Gastroesophageal sphincter (tissue), 4 donors: ENCODE measurements around the gene PLEKHA7. TPM values are rescaled to one million over a fixed set of nuclear protein-coding genes. Genes with fewer than 3 reads are reported as not detected.
"Not testable (repeated sequence)": the region's sequence is repeated elsewhere in the genome, so short reads cannot be mapped to it uniquely, and the experiment has no call there.

Experiments
- ATAC-seq: fragments of 150-250 bp; one replicate; pipeline ENCODE4 v1.9.1; 2016; ENCODE audit warnings: mild to moderate bottlenecking, moderate library complexity
- H3K27ac ChIP-seq, 4 donors: fragments of 200-600 bp; sonication (generic) in 3 of 4; 1 replicate in 3 of 4; 2 replicates in 1 of 4; pipeline ENCODE4 v1.5.1; 2016 to 2019
- H3K27me3 ChIP-seq: fragments of 200-600 bp; sonication (generic); one replicate; pipeline ENCODE4 v1.5.1; 2019
- H3K36me3 ChIP-seq, 2 donors: fragments of 200-600 bp; sonication (generic); one replicate each; pipeline ENCODE4 v1.5.1; 2019; ENCODE audit warnings: control low read depth in 1 of 2
- H3K4me1 ChIP-seq, 3 donors: fragments of 200-600 bp; sonication (generic); 1 replicate in 2 of 3; 2 replicates in 1 of 3; pipeline ENCODE4 v1.5.1; 2016 to 2019; ENCODE audit warnings: control low read depth in 2 of 3
- H3K4me3 ChIP-seq, 2 donors: fragments of 200-600 bp; sonication (generic); one replicate each; pipeline ENCODE4 v1.5.1; 2019; ENCODE audit warnings: mild to moderate bottlenecking in 1 of 2, moderate library complexity in 1 of 2
- H3K9me3 ChIP-seq, 3 donors: fragments of 200-600 bp; sonication (generic); one replicate each; pipeline ENCODE4 v1.5.1; 2017 to 2019; ENCODE audit warnings: control low read depth in 2 of 3
- EP300 ChIP-seq: sonication (generic); formaldehyde crosslinking; IDR thresholded peaks from one replicate; pipeline ENCODE4 v1.6.1; 2017; ENCODE audit warnings: antibody characterized with exemption, mild to moderate bottlenecking
- POLR2A ChIP-seq, 2 donors: fragments of 450-650 bp; IDR thresholded peaks; one replicate each; pipeline ENCODE4 v1.6.1; 2017; ENCODE audit warnings: antibody characterized with exemption in 2 of 2, mild to moderate bottlenecking in 2 of 2, moderate library complexity in 1 of 2
- POLR2AphosphoS5 ChIP-seq: sonication (generic); formaldehyde crosslinking; IDR thresholded peaks from one replicate; pipeline ENCODE4 v1.6.1; 2017; ENCODE audit warnings: antibody characterized with exemption
- WGBS, 2 donors: methylation state at CpG; one replicate each; pipeline ENCODE4 v1.1.5; 2018; ENCODE audit warnings: low coverage in 1 of 2; 5-methylcytosine and 5-hydroxymethylcytosine counted together
- total RNA-seq, 4 donors: library from RNA; depleted of rRNA; stranded (reverse); fragments of >200 nt; gene quantifications; one replicate each; pipeline ENCODE4 v1.1.0, GENCODE V29; 2016
- TF ChIP-seq, protein P1 (sequence below), 4 experiments: fragments of 200-600 bp in 2 of 4; fragments of 450-650 bp in 2 of 4; sonication (generic) in 1 of 4; IDR thresholded peaks; one replicate each; pipeline ENCODE4 v1.5.1; 2017 to 2019; ENCODE audit warnings: antibody characterized with exemption in 4 of 4, mild to moderate bottlenecking in 2 of 4, moderate library complexity in 2 of 4

PLEKHA7 gene
- total RNA-seq, 4 donors from 2014 or later, result 8.6 to 13.2 (median 12.2) TPM

- Histone ChIP-seq H3K36me3 (no peaks in the 10 kb centered on the region), H3K4me3 (no peak overlapping the region), H3K4me1 (no peaks in the 10 kb centered on the region), H3K27me3 (no peaks in the 10 kb centered on the region), H3K27ac (no peak overlapping the region), H3K9me3 (no peaks in the 10 kb centered on the region)
- TF ChIP-seq POLR2A (IDR thresholded peaks at IDR 0.05) (no peak), EP300 (no peak)
- WGBS, 2 donors, result 60% methylated on average over 2 of the region's 6 CpGs; no CpG with 5 or more reads in 1 of the 2 donors
- no peak for ATAC-seq
Observed at GRCh38 chr11:17036666-17037658, 22.7 kb upstream of the PLEKHA7 start.

DNA sequence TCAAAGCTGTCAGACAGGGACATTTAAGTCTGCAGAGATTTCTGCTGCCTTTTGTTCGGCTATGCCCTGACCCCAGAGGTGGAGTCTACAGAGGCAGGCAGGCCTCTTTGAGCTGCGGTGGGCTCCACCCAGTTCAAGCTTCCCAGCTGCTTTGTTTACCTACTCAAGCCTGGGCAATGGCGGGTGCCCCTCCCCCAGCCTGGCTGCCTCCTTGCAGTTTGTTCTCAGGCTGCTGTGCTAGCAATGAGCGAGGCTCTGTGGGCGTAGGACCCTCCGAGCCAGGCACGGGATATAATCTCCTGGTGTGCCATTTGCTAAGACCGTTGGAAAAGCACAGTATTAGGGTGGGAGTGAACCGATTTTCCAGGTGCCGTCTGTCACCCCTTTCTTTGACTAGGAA is 19.8 kb upstream of the PLEKHA7 start:
- WGBS, 2 donors, result 80 to 100% methylated on average over 1 of the region's 10 CpGs
- ATAC-seq, H3K27ac ChIP-seq: not testable (repeated sequence)

DNA sequence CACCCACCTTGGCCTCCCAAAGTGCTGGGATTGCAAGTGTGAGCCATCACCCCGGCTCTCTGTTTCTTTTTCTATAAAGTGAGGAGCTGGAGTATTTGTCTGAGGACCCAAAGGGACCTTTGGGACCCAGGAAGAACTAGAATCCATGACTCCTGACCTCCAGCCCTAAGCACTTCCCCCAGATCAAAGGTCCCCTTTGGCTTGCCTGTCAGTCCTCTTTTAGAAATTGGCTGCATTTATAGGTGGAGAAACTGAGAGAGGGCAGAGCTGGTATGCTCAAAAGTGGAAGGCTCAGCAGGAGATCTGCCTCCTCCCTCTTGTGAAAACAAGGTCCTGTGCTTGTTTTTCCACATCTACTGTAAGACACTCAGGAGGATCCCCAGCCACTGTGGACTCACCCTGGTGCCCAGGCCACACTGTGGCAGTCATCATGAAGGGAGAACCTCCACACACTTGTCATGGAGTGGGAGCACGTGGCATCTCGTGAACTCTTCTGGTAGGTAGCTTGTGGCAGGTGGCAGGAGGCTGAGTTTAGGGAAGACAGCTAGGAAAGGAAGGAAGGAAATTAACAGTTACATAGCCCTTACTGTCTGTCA is 12.4 kb upstream of the PLEKHA7 start:
- no peak overlapping the region for H3K27ac ChIP-seq
- H3K9me3 ChIP-seq, result no peaks in the 10 kb centered on the region
- no peak for ATAC-seq
- TF ChIP-seq POLR2AphosphoS5 (no peak), EP300 (no peak), POLR2A (IDR thresholded peaks at IDR 0.05) (no peak)
- TF ChIP-seq, protein P1, sequence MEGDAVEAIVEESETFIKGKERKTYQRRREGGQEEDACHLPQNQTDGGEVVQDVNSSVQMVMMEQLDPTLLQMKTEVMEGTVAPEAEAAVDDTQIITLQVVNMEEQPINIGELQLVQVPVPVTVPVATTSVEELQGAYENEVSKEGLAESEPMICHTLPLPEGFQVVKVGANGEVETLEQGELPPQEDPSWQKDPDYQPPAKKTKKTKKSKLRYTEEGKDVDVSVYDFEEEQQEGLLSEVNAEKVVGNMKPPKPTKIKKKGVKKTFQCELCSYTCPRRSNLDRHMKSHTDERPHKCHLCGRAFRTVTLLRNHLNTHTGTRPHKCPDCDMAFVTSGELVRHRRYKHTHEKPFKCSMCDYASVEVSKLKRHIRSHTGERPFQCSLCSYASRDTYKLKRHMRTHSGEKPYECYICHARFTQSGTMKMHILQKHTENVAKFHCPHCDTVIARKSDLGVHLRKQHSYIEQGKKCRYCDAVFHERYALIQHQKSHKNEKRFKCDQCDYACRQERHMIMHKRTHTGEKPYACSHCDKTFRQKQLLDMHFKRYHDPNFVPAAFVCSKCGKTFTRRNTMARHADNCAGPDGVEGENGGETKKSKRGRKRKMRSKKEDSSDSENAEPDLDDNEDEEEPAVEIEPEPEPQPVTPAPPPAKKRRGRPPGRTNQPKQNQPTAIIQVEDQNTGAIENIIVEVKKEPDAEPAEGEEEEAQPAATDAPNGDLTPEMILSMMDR (IDR thresholded peaks at IDR 0.05), result no peak
- 86% methylated on average over 3 of the region's 3 CpGs; no CpG with 5 or more reads in 1 of the 2 donors for WGBS, 2 donors
- H3K36me3 ChIP-seq, result peaks cover 0 to 8% of the 10 kb centered on the region in 2 donors
- no peaks in the 10 kb centered on the region for H3K27me3 ChIP-seq
- H3K4me1 ChIP-seq, result no peaks in the 10 kb centered on the region
- no peak overlapping the region for H3K4me3 ChIP-seq

More for the DNA sequence above, 19.8 kb upstream of the PLEKHA7 start:
- H3K36me3 ChIP-seq, H3K9me3 ChIP-seq, H3K27me3 ChIP-seq, H3K4me3 ChIP-seq, H3K4me1 ChIP-seq: not testable (repeated sequence)

- H3K36me3 ChIP-seq, result peaks cover 0 to 8% of the 10 kb centered on the region in 2 donors
- TF ChIP-seq POLR2AphosphoS5 (no peak), POLR2A (IDR thresholded peaks at IDR 0.05) (no peak), EP300 (no peak)
- TF ChIP-seq, protein P1 (IDR thresholded peaks at IDR 0.05), result no peak
- no peaks in the 10 kb centered on the region for H3K4me1 ChIP-seq
- H3K27ac ChIP-seq, result no peak overlapping the region
- H3K4me3 ChIP-seq, result no peak overlapping the region
- ATAC-seq, result no peak
- H3K27me3 ChIP-seq, result no peaks in the 10 kb centered on the region
- no peaks in the 10 kb centered on the region for H3K9me3 ChIP-seq
- WGBS, 2 donors, result 93 to 94% methylated on average over 2 of the region's 2 CpGs
Observed at GRCh38 chr11:17024924-17025323, 10.7 kb upstream of the PLEKHA7 start.

DNA sequence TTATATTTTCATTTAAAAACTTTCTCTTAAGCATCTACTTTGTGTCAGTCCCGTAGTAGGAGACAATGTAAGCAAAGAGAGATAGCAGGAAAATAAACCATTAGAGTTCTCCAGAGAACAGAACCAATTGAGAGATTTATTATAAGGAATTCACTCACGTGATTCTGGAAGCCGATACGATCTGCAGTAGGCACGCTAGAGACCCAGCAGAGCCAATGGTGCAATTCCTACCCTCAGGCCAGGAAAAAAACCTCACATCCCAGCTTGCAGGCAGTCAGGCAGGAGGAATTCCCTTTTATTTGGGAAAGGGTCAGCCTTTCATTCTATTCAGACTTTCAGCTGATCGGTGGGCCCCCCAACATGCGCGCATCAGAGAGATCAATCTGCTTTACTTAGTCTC is 7.3 kb upstream of the PLEKHA7 start:
- Histone ChIP-seq H3K4me1 (no peaks in the 10 kb centered on the region), H3K27me3 (no peaks in the 10 kb centered on the region), H3K4me3 (no peak overlapping the region), H3K27ac (no peak overlapping the region), H3K9me3 (no peaks in the 10 kb centered on the region), H3K36me3 (peaks cover 0 to 3% of the 10 kb centered on the region in 2 donors)
- ATAC-seq, result no peak
- TF ChIP-seq POLR2AphosphoS5 (no peak), EP300 (no peak), POLR2A (IDR thresholded peaks at IDR 0.05) (no peak)
- TF ChIP-seq, protein P1 (IDR thresholded peaks at IDR 0.05), result no peak
- WGBS, 2 donors, result 88 to 96% methylated on average over 4 to 8 of the region's 8 CpGs
